K562 (cell line): Measurements from ENCODE around the gene TMEM45A.

Experiments used
- CHD2 ChIP-seq: IDR thresholded peaks from 2 replicates; pipeline ENCODE4 v1.6.1; 2011; ENCODE audit warnings: low read depth, low read length
- IRF2 ChIP-seq: sonication (generic); formaldehyde crosslinking; IDR thresholded peaks from 2 replicates; pipeline ENCODE4 v1.8.1; 2022; ENCODE audit warnings: mild to moderate bottlenecking, missing genetic modification reagents
- KDM4B ChIP-seq, 2 experiments: fragments of 450-650 bp in 1 of 2; sonication (generic) in 1 of 2; IDR thresholded peaks; 2 replicates each; pipeline ENCODE4 v1.6.1; 2016 to 2017; ENCODE audit warnings: borderline replicate concordance in 2 of 2, antibody characterized with exemption in 1 of 2, low read depth in 1 of 2, mild to moderate bottlenecking in 1 of 2
- POLR3A ChIP-seq: IDR thresholded peaks from 2 replicates; pipeline ENCODE4 v1.6.1; 2011; ENCODE audit warnings: borderline replicate concordance, mild to moderate bottlenecking, moderate library complexity; ENCODE audit not compliant: insufficient read length, insufficient read depth; ENCODE audit errors: extremely low read depth
- RAD21 ChIP-seq, 2 experiments: fragments of 250-450 bp in 1 of 2; fragments of 450-650 bp in 1 of 2; sonication (Bioruptor Pico) in 1 of 2; formaldehyde crosslinking in 1 of 2; IDR thresholded peaks in 1 of 2; conservative IDR thresholded peaks in 1 of 2; 2 replicates each; pipeline versions ENCODE4 v1.4.0 to v1.8.0; 2020 to 2022; ENCODE audit warnings: mild to moderate bottlenecking in 2 of 2, moderate library complexity in 1 of 2
- TF ChIP-seq, protein P1 (sequence below), 3 experiments: IDR thresholded peaks in 2 of 3; conservative IDR thresholded peaks in 1 of 3; 2 replicates each; pipeline ENCODE4 v1.5.1; 2011 to 2012; ENCODE audit warnings: low read length in 3 of 3, mild to moderate bottlenecking in 3 of 3, control low read depth in 2 of 3, improper control_type of control experiment in 1 of 3, inconsistent platforms in 1 of 3, low read depth in 1 of 3, mixed read lengths in 1 of 3, moderate library complexity in 1 of 3; ENCODE audit not compliant: insufficient read depth in 2 of 3
- TF ChIP-seq, protein P2 (sequence below): sonication (generic); formaldehyde crosslinking; IDR thresholded peaks from 2 replicates; pipeline ENCODE4 v1.4.0; 2020; ENCODE audit warnings: mild to moderate bottlenecking, missing genetic modification reagents
- TF ChIP-seq, protein P3 (sequence below): sonication (generic); formaldehyde crosslinking; IDR thresholded peaks from 2 replicates; pipeline ENCODE4 v1.8.0; 2023; ENCODE audit warnings: missing genetic modification reagents, mild to moderate bottlenecking, borderline replicate concordance
- TF ChIP-seq, protein P4 (sequence below): sonication (generic); formaldehyde crosslinking; IDR thresholded peaks from 2 replicates; pipeline ENCODE4 v1.8.1; 2023; ENCODE audit warnings: mild to moderate bottlenecking, missing genetic modification reagents
- TF ChIP-seq, protein P5 (sequence below): fragments of 450-650 bp; conservative IDR thresholded peaks from 2 replicates; pipeline ENCODE4 v1.6.1; 2016; ENCODE audit warnings: missing genetic modification characterization, low read depth, mild to moderate bottlenecking, control low read depth, missing compliant biosample characterization

DNA sequence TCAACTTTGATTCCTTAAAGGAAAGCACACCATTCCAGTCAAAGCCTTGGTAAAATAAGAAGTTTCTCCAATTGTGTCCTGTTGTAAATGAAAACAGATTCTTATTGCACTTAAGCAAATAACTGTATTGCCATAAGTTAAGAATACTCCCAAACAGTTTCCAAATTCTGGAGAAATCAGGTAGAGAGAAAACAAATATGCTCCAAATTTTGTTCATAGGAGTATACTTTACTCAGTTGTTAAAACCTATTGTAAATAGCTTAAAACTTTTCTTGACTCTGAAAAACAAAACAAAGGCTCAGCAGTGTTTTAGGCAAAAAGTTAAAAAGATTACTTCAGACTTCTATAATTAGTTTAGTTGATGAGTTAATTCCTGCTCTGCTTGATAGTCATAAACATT is 48.7 kb upstream of the TMEM45A start:
- TF ChIP-seq, protein P1, sequence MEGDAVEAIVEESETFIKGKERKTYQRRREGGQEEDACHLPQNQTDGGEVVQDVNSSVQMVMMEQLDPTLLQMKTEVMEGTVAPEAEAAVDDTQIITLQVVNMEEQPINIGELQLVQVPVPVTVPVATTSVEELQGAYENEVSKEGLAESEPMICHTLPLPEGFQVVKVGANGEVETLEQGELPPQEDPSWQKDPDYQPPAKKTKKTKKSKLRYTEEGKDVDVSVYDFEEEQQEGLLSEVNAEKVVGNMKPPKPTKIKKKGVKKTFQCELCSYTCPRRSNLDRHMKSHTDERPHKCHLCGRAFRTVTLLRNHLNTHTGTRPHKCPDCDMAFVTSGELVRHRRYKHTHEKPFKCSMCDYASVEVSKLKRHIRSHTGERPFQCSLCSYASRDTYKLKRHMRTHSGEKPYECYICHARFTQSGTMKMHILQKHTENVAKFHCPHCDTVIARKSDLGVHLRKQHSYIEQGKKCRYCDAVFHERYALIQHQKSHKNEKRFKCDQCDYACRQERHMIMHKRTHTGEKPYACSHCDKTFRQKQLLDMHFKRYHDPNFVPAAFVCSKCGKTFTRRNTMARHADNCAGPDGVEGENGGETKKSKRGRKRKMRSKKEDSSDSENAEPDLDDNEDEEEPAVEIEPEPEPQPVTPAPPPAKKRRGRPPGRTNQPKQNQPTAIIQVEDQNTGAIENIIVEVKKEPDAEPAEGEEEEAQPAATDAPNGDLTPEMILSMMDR (IDR thresholded peaks at IDR 0.05 in 2 of 3, conservative IDR thresholded peaks at IDR 0.05 in 1 of 3; ENCODE audit: insufficient read depth in 2 of 3, low read depth in 1 of 3, low read length in 3 of 3), result no peak
- TF ChIP-seq, protein P2, sequence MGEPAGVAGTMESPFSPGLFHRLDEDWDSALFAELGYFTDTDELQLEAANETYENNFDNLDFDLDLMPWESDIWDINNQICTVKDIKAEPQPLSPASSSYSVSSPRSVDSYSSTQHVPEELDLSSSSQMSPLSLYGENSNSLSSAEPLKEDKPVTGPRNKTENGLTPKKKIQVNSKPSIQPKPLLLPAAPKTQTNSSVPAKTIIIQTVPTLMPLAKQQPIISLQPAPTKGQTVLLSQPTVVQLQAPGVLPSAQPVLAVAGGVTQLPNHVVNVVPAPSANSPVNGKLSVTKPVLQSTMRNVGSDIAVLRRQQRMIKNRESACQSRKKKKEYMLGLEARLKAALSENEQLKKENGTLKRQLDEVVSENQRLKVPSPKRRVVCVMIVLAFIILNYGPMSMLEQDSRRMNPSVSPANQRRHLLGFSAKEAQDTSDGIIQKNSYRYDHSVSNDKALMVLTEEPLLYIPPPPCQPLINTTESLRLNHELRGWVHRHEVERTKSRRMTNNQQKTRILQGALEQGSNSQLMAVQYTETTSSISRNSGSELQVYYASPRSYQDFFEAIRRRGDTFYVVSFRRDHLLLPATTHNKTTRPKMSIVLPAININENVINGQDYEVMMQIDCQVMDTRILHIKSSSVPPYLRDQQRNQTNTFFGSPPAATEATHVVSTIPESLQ (CRISPR knock-in tag), result no peak
- TF ChIP-seq CHD2 (no peak), RAD21 (CRISPR knock-in tag; conservative IDR thresholded peaks at IDR 0.05 in 1 of 2, IDR thresholded peaks at IDR 0.05 in 1 of 2) (no peak), POLR3A (no peak), KDM4B (IDR thresholded peaks at IDR 0.05; ENCODE audit: borderline replicate concordance in 2 of 2, low read depth in 1 of 2) (no peak), IRF2 (CRISPR knock-in tag) (no peak)
- TF ChIP-seq, protein P3, sequence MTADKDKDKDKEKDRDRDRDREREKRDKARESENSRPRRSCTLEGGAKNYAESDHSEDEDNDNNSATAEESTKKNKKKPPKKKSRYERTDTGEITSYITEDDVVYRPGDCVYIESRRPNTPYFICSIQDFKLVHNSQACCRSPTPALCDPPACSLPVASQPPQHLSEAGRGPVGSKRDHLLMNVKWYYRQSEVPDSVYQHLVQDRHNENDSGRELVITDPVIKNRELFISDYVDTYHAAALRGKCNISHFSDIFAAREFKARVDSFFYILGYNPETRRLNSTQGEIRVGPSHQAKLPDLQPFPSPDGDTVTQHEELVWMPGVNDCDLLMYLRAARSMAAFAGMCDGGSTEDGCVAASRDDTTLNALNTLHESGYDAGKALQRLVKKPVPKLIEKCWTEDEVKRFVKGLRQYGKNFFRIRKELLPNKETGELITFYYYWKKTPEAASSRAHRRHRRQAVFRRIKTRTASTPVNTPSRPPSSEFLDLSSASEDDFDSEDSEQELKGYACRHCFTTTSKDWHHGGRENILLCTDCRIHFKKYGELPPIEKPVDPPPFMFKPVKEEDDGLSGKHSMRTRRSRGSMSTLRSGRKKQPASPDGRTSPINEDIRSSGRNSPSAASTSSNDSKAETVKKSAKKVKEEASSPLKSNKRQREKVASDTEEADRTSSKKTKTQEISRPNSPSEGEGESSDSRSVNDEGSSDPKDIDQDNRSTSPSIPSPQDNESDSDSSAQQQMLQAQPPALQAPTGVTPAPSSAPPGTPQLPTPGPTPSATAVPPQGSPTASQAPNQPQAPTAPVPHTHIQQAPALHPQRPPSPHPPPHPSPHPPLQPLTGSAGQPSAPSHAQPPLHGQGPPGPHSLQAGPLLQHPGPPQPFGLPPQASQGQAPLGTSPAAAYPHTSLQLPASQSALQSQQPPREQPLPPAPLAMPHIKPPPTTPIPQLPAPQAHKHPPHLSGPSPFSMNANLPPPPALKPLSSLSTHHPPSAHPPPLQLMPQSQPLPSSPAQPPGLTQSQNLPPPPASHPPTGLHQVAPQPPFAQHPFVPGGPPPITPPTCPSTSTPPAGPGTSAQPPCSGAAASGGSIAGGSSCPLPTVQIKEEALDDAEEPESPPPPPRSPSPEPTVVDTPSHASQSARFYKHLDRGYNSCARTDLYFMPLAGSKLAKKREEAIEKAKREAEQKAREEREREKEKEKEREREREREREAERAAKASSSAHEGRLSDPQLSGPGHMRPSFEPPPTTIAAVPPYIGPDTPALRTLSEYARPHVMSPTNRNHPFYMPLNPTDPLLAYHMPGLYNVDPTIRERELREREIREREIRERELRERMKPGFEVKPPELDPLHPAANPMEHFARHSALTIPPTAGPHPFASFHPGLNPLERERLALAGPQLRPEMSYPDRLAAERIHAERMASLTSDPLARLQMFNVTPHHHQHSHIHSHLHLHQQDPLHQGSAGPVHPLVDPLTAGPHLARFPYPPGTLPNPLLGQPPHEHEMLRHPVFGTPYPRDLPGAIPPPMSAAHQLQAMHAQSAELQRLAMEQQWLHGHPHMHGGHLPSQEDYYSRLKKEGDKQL (CRISPR knock-in tag), result no peak
- TF ChIP-seq, protein P4, sequence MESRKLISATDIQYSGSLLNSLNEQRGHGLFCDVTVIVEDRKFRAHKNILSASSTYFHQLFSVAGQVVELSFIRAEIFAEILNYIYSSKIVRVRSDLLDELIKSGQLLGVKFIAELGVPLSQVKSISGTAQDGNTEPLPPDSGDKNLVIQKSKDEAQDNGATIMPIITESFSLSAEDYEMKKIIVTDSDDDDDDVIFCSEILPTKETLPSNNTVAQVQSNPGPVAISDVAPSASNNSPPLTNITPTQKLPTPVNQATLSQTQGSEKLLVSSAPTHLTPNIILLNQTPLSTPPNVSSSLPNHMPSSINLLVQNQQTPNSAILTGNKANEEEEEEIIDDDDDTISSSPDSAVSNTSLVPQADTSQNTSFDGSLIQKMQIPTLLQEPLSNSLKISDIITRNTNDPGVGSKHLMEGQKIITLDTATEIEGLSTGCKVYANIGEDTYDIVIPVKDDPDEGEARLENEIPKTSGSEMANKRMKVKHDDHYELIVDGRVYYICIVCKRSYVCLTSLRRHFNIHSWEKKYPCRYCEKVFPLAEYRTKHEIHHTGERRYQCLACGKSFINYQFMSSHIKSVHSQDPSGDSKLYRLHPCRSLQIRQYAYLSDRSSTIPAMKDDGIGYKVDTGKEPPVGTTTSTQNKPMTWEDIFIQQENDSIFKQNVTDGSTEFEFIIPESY (CRISPR knock-in tag), result no peak
- TF ChIP-seq, protein P5, sequence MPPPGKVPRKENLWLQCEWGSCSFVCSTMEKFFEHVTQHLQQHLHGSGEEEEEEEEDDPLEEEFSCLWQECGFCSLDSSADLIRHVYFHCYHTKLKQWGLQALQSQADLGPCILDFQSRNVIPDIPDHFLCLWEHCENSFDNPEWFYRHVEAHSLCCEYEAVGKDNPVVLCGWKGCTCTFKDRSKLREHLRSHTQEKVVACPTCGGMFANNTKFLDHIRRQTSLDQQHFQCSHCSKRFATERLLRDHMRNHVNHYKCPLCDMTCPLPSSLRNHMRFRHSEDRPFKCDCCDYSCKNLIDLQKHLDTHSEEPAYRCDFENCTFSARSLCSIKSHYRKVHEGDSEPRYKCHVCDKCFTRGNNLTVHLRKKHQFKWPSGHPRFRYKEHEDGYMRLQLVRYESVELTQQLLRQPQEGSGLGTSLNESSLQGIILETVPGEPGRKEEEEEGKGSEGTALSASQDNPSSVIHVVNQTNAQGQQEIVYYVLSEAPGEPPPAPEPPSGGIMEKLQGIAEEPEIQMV (tag), result no peak
